IMR-90 (cell line): Measurements from ENCODE around the gene SLN. TPM values are rescaled to one million over a fixed set of nuclear protein-coding genes. Genes with fewer than 3 reads are reported as not detected.

Experiments used
- ATAC-seq: fragments of 200-7000 bp; cut with Tn5 transposase; 2 replicates; pipeline ENCODE4 v1.9.1; 2020; ENCODE audit warnings: low read depth, mild to moderate bottlenecking, moderate library complexity
- BruUV-seq: library from RNA; stranded (reverse); fragments of 400-500 nt; replicated peaks from 2 replicates; lab custom pipeline; 2021; lab: Mats Ljungman, UMichigan
- CTCF ChIA-PET: fragments of 300-600 bp; formaldehyde crosslinking; extraction: SDS; loops from one replicate; lab custom pipeline; 2021; ENCODE audit warnings: antibody characterized with exemption; lab: Yijun Ruan, JAX
- POLR2A ChIA-PET: fragments of 300-600 bp; sonication (Branson Sonifier 250); formaldehyde crosslinking; loops from one replicate; lab custom pipeline; 2022; ENCODE audit warnings: antibody characterized with exemption; ENCODE audit not compliant: unreplicated experiment; lab: Charles Lee
- DNase-seq: peaks from one replicate; pipeline ENCODE4 v3.0.0; 2013
- H2AFZ ChIP-seq: replicated peaks from 2 replicates; pipeline ENCODE3; 2013; ENCODE audit warnings: low read length, mild to moderate bottlenecking; ENCODE audit not compliant: poor library complexity
- H2AK5ac ChIP-seq: 2 replicates; pipeline ENCODE4 v1.6.1; 2013; ENCODE audit warnings: low read depth, low read length, inconsistent platforms
- H2AK9ac ChIP-seq: replicated peaks from 2 replicates; pipeline ENCODE3; 2013; ENCODE audit warnings: mild to moderate bottlenecking, low read depth, low read length, moderate library complexity; ENCODE audit not compliant: poor library complexity
- H2BK120ac ChIP-seq: 2 replicates; pipeline ENCODE4 v1.6.1; 2013; ENCODE audit warnings: low read depth, low read length, inconsistent platforms
- H2BK15ac ChIP-seq: 3 replicates; pipeline ENCODE4 v1.6.1; 2013; ENCODE audit warnings: low read depth, low read length, inconsistent platforms
- H2BK20ac ChIP-seq: 2 replicates; pipeline ENCODE4 v1.6.1; 2013; ENCODE audit warnings: low read depth, mild to moderate bottlenecking, inconsistent platforms, low read length, moderate library complexity
- H2BK5ac ChIP-seq: 2 replicates; pipeline ENCODE4 v1.6.1; 2013; ENCODE audit warnings: mild to moderate bottlenecking, low read depth, low read length, inconsistent platforms; ENCODE audit not compliant: poor library complexity, severe bottlenecking
- H3K14ac ChIP-seq: replicated peaks from 2 replicates; pipeline ENCODE4 v1.6.1; 2013; ENCODE audit warnings: low read depth, low read length, inconsistent platforms
- H3K18ac ChIP-seq: 2 replicates; pipeline ENCODE4 v1.6.1; 2013; ENCODE audit warnings: low read depth, low read length, control low read depth
- H3K23ac ChIP-seq: 2 replicates; pipeline ENCODE4 v1.6.1; 2013; ENCODE audit warnings: low read depth, low read length, inconsistent platforms
- H3K27ac ChIP-seq: 2 replicates; pipeline ENCODE4 v1.5.1; 2013; ENCODE audit warnings: mild to moderate bottlenecking, control low read depth, low read length; ENCODE audit not compliant: insufficient read depth
- H3K27me3 ChIP-seq: 2 replicates; pipeline ENCODE4 v1.6.1; 2013; ENCODE audit warnings: low read length; ENCODE audit not compliant: control insufficient read depth, insufficient read depth
- H3K36me3 ChIP-seq: 2 replicates; pipeline ENCODE4 v1.6.1; 2013; ENCODE audit warnings: low read length, mixed read lengths; ENCODE audit not compliant: control insufficient read depth, insufficient read depth
- H3K4ac ChIP-seq: 2 replicates; pipeline ENCODE4 v1.6.1; 2013; ENCODE audit warnings: low read depth, low read length, inconsistent platforms
- H3K4me1 ChIP-seq: 2 replicates; pipeline ENCODE4 v1.6.1; 2013; ENCODE audit warnings: low read length, mixed read lengths; ENCODE audit not compliant: control insufficient read depth, insufficient read depth
- H3K4me2 ChIP-seq: 2 replicates; pipeline ENCODE4 v1.6.1; 2013; ENCODE audit warnings: low read depth, mild to moderate bottlenecking, control low read depth, low read length, moderate library complexity
- H3K4me3 ChIP-seq: 2 replicates; pipeline ENCODE4 v1.5.1; 2013; ENCODE audit warnings: low read depth, mild to moderate bottlenecking, control low read depth, low read length, moderate library complexity; ENCODE audit not compliant: insufficient read depth
- H3K56ac ChIP-seq: 2 replicates; pipeline ENCODE4 v1.6.1; 2013; ENCODE audit warnings: low read length, inconsistent platforms; ENCODE audit not compliant: insufficient read depth; ENCODE audit errors: extremely low read depth
- H3K79me1 ChIP-seq, 2 experiments: 2 replicates each; pipeline ENCODE4 v1.6.1; 2013; ENCODE audit warnings: low read length in 2 of 2, inconsistent platforms in 1 of 2, low read depth in 1 of 2
- H3K9ac ChIP-seq: 2 replicates; pipeline ENCODE4 v1.6.1; 2013; ENCODE audit warnings: low read depth, low read length, control low read depth
- H3K9me1 ChIP-seq: 2 replicates; pipeline ENCODE4 v1.6.1; 2013; ENCODE audit warnings: low read length, inconsistent platforms; ENCODE audit not compliant: insufficient read depth
- H3K9me3 ChIP-seq: 2 replicates; pipeline ENCODE4 v1.6.1; 2013; ENCODE audit warnings: low read length; ENCODE audit not compliant: control insufficient read depth, insufficient read depth
- H4K20me1 ChIP-seq: 2 replicates; pipeline ENCODE4 v1.6.1; 2013; ENCODE audit warnings: low read length, inconsistent platforms; ENCODE audit not compliant: insufficient read depth
- H4K5ac ChIP-seq: 2 replicates; pipeline ENCODE4 v1.6.1; 2013; ENCODE audit warnings: mild to moderate bottlenecking, low read depth, low read length, control low read depth
- H4K8ac ChIP-seq, 2 experiments: 2 replicates each; pipeline ENCODE4 v1.6.1; 2013; ENCODE audit warnings: low read depth in 2 of 2, low read length in 2 of 2, control low read depth in 1 of 2, inconsistent platforms in 1 of 2
- H4K91ac ChIP-seq: 2 replicates; pipeline ENCODE4 v1.6.1; 2013; ENCODE audit warnings: low read depth, low read length, inconsistent platforms; ENCODE audit not compliant: insufficient read depth
- CEBPB ChIP-seq: IDR thresholded peaks from 2 replicates; pipeline ENCODE4 v1.6.1; 2012; ENCODE audit warnings: low read depth, low read length, improper control_type of control experiment
- CHD1 ChIP-seq: IDR thresholded peaks from 2 replicates; pipeline ENCODE4 v1.6.1; 2012; ENCODE audit warnings: low read depth, low read length, improper control_type of control experiment
- FOS ChIP-seq: fragments of 150-350 bp; IDR thresholded peaks from 2 replicates; pipeline ENCODE4 v1.6.1; 2016; ENCODE audit warnings: low read depth, low read length
- MAFK ChIP-seq: IDR thresholded peaks from 2 replicates; pipeline ENCODE4 v1.6.1; 2012; ENCODE audit warnings: low read depth, low read length, improper control_type of control experiment
- MAZ ChIP-seq: IDR thresholded peaks from 2 replicates; pipeline ENCODE4 v1.6.1; 2012; ENCODE audit warnings: low read depth, mild to moderate bottlenecking, low read length, improper control_type of control experiment, moderate library complexity, borderline replicate concordance
- MXI1 ChIP-seq: IDR thresholded peaks from 2 replicates; pipeline ENCODE4 v1.6.1; 2012; ENCODE audit warnings: low read depth, mild to moderate bottlenecking, low read length, moderate library complexity, borderline replicate concordance
- NFE2L2 ChIP-seq: fragments of 150-350 bp; IDR thresholded peaks from 2 replicates; pipeline ENCODE4 v1.6.1; 2016; ENCODE audit warnings: low read depth, mild to moderate bottlenecking, low read length
- POLR2A ChIP-seq: IDR thresholded peaks from 2 replicates; pipeline ENCODE4 v1.6.1; 2012; ENCODE audit warnings: mild to moderate bottlenecking, low read depth, low read length
- RFX5 ChIP-seq: IDR thresholded peaks from 2 replicates; pipeline ENCODE4 v1.8.0; 2012; ENCODE audit warnings: low read depth, mild to moderate bottlenecking, low read length, moderate library complexity
- SMC3 ChIP-seq: fragments of 150-350 bp; IDR thresholded peaks from 2 replicates; pipeline ENCODE4 v1.6.1; 2016; ENCODE audit warnings: low read depth, mild to moderate bottlenecking, antibody characterized with exemption, low read length, moderate library complexity
- USF2 ChIP-seq: fragments of 150-350 bp; IDR thresholded peaks from 2 replicates; pipeline ENCODE4 v1.6.1; 2017; ENCODE audit warnings: mild to moderate bottlenecking, antibody characterized with exemption, low read length, low read depth
- WGBS, 2 experiments: methylation state at CpG; one replicate each; pipeline versions ENCODE4 v1.1.5 to v1.1.7; 2013; ENCODE audit warnings: missing lambda C conversion rate in 2 of 2; ENCODE audit not compliant: insufficient read length in 1 of 2; ENCODE audit errors: extremely low coverage in 2 of 2; 5-methylcytosine and 5-hydroxymethylcytosine counted together
- dilution Hi-C: fragments of 300-500 bp; cut with HindIII; formaldehyde crosslinking; loops from one replicate; pipeline ENCODE4 v1.14.3; 2018; ENCODE audit warnings: low sequenced_read_pairs; ENCODE audit not compliant: unreplicated experiment
- in situ Hi-C: fragments of 300-500 bp; cut with MboI; formaldehyde crosslinking; loops from 3 replicates; pipeline ENCODE4 v1.14.3; 2019; ENCODE audit warnings: low sequenced_read_pairs, inconsistent platforms, mixed read lengths
- intact Hi-C: fragments of 100-400 bp; cut with micrococcal nuclease; formaldehyde crosslinking; loops from 2 replicates; pipeline ENCODE4 v1.10.0; 2022
- polyA plus RNA-seq, 3 experiments: library from polyadenylated mRNA; depleted of rRNA; stranded (reverse); fragments of >200 nt; gene quantifications; 2 replicates each; pipeline ENCODE4 v1.2.3, GENCODE V29; 2012; ENCODE audit warnings: low replicate concordance in 1 of 3
- total RNA-seq: library from RNA; depleted of rRNA; stranded (reverse); fragments of >200 nt; gene quantifications from 2 replicates; pipeline ENCODE4 v1.2.3, GENCODE V29; 2012
- TF ChIP-seq, protein P1 (sequence below): conservative IDR thresholded peaks from 2 replicates; pipeline ENCODE4 v1.5.1; 2012; ENCODE audit warnings: mild to moderate bottlenecking, low read depth, low read length, improper control_type of control experiment
- TF ChIP-seq, protein P2 (sequence below): fragments of 150-350 bp; IDR thresholded peaks from 2 replicates; pipeline ENCODE4 v1.6.1; 2016; ENCODE audit warnings: low read depth, mild to moderate bottlenecking, low read length, moderate library complexity, borderline replicate concordance

SLN gene
- total and polyA plus RNA-seq, 2 of the 4 experiments (the other 2 are of a cell fraction) = not detected

GRCh38 chr11:107689317-107690202 is 22.3 kb downstream of the SLN start:
- intact Hi-C loops (loop anchor here (1.0 to 10.0 kb wide), 5 partner anchors 81 to 205 kb away; no protein-coding TSS in a partner anchor), dilution Hi-C loops (no loop called here), in situ Hi-C loops (loop anchor here (5.0 kb wide), 1 partner anchor 122 kb away; the partner anchor contains the start of gene ALKBH8)
- no peak overlapping the region for H2BK5ac ChIP-seq
- ChIA-PET POLR2A (interaction anchor here (0.6 kb wide), 1 partner anchor 9 kb away, joined by 3 read pairs; no protein-coding TSS in a partner anchor), CTCF (interaction anchor here (0.5 to 2.0 kb wide), 13 partner anchors 28 to 136 kb away, joined by 3 to 15 read pairs (median 4); no protein-coding TSS in a partner anchor)
- H3K9me3 ChIP-seq = no peaks in the 10 kb centered on the region
- no peak overlapping the region for H4K8ac ChIP-seq
- no peaks in the 10 kb centered on the region for H3K27me3 ChIP-seq
- no peaks in the 10 kb centered on the region for H3K79me1 ChIP-seq
- no peak overlapping the region for H2BK20ac ChIP-seq
- H3K4me1 ChIP-seq = peaks cover 4% of the 10 kb centered on the region; the same call in 1 of the 2 replicates
- H3K27ac ChIP-seq = no peak overlapping the region
- H3K4ac ChIP-seq = no peak overlapping the region
- H2BK120ac ChIP-seq = peak overlapping the region; percentile 61; the same call in 1 of the 2 replicates
- no peak overlapping the region for H2BK15ac ChIP-seq
- WGBS, 2 experiments = no CpG with 5 or more reads among the region's 11 CpGs
- ATAC-seq = peak; percentile 90
- H2AK9ac ChIP-seq = no peak overlapping the region
- peak overlapping the region; percentile 80; the same call in 1 of the 2 replicates for H3K4me2 ChIP-seq
- no peak overlapping the region for H3K14ac ChIP-seq
- no peak overlapping the region for H3K18ac ChIP-seq
- no peak overlapping the region for H3K56ac ChIP-seq
- H4K20me1 ChIP-seq = no peaks in the 10 kb centered on the region
- H3K4me3 ChIP-seq = no peak overlapping the region
- no peaks in the 10 kb centered on the region for H3K36me3 ChIP-seq
- DNase-seq = peak; percentile 51
- H2AFZ ChIP-seq = no peak overlapping the region
- no peak overlapping the region for H3K9ac ChIP-seq
- H4K91ac ChIP-seq = no peak overlapping the region
- BruUV-seq = no TSS peak
- H4K5ac ChIP-seq = no peak overlapping the region
- no peak overlapping the region for H3K23ac ChIP-seq
- no peak overlapping the region for H2AK5ac ChIP-seq
- no peaks in the 10 kb centered on the region for H3K9me1 ChIP-seq
- TF ChIP-seq POLR2A = 0 out of 2 replicates have a peak, but pooled peaks have one; percentile 18
- TF ChIP-seq SMC3 = peak; percentile 89
- no peak for TF ChIP-seq FOS
- TF ChIP-seq, protein P1, sequence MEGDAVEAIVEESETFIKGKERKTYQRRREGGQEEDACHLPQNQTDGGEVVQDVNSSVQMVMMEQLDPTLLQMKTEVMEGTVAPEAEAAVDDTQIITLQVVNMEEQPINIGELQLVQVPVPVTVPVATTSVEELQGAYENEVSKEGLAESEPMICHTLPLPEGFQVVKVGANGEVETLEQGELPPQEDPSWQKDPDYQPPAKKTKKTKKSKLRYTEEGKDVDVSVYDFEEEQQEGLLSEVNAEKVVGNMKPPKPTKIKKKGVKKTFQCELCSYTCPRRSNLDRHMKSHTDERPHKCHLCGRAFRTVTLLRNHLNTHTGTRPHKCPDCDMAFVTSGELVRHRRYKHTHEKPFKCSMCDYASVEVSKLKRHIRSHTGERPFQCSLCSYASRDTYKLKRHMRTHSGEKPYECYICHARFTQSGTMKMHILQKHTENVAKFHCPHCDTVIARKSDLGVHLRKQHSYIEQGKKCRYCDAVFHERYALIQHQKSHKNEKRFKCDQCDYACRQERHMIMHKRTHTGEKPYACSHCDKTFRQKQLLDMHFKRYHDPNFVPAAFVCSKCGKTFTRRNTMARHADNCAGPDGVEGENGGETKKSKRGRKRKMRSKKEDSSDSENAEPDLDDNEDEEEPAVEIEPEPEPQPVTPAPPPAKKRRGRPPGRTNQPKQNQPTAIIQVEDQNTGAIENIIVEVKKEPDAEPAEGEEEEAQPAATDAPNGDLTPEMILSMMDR = peak; percentile 85
- TF ChIP-seq MAZ = no peak
- TF ChIP-seq, protein P2, sequence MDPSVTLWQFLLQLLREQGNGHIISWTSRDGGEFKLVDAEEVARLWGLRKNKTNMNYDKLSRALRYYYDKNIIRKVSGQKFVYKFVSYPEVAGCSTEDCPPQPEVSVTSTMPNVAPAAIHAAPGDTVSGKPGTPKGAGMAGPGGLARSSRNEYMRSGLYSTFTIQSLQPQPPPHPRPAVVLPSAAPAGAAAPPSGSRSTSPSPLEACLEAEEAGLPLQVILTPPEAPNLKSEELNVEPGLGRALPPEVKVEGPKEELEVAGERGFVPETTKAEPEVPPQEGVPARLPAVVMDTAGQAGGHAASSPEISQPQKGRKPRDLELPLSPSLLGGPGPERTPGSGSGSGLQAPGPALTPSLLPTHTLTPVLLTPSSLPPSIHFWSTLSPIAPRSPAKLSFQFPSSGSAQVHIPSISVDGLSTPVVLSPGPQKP = no peak
- no peak for TF ChIP-seq NFE2L2
- no peak for TF ChIP-seq MAFK
- no peak for TF ChIP-seq CHD1
- TF ChIP-seq RFX5 = no peak
- TF ChIP-seq MXI1 = no peak
- no peak for TF ChIP-seq USF2
- TF ChIP-seq CEBPB = no peak
